Caki2 (cell line): ENCODE data around the gene ADM5. TPM values are rescaled to one million over a fixed set of nuclear protein-coding genes. Genes with fewer than 3 reads are reported as not detected.
"Not testable (repeated sequence)": the region's sequence is repeated elsewhere in the genome, so short reads cannot be mapped to it uniquely, and the experiment has no call there.

ENCODE experiments used
- DNase-seq: peaks from one replicate; pipeline ENCODE4 v3.0.0-alpha.2; 2015; ENCODE audit warnings: low read depth
- in situ Hi-C: cut with HindIII; loops from 2 replicates; pipeline ENCODE4 v1.10.0; 2016; ENCODE audit warnings: low sequenced_read_pairs, low pct_unique_long_range_greater_than_20kb, mixed read lengths
- total RNA-seq: library from RNA; depleted of rRNA; stranded (reverse); fragments of >200 nt; shearing (Covaris generic); gene quantifications from 2 replicates; pipeline ENCODE4 v1.2.3, GENCODE V29; 2014; ENCODE audit warnings: low replicate concordance

The ADM5 gene
- total RNA-seq, 1 experiment from 2014 or later, result 1.1 TPM

DNA sequence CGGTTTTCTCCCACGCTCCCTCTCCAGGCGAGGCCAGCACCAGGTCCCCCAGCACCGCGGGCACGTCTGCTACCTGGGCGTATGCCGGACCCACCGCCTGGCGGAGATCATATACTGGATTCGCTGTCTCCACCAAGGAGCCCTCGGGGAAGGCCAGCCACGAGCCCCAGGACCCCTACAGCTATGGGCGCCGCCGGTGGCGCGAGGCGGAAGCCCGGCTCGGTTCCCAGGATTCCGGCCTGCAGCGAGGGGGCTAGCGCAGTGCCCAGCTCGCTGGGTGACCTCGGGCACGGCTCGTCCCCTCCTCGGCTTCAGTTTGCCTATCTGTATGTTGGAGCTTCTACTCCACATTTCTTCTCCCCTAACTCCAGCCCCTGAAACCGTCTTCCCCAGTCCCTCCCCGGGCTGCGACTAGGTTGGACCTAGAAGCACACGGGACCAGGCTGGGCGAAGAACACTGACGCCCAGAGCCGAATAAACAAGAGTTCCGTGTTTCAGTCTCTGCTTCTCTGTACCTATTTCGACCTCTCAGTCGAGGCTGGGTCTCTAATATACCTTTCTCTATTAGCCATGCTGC, 773 bp downstream of the ADM5 start:
- DNase-seq, result no peak
- in situ Hi-C loops, result no loop called here

- no peak for DNase-seq
- in situ Hi-C loops, result no loop called here
These were observed 1.4 kb downstream of the ADM5 start, which contains the start of gene CPT1C for GRCh38 chr19:49690656-49691242. TSS of gene CPT1C (plus strand) at chr19:49691116. CDS start at chr19:49692253, 1,137 bp downstream.

DNA sequence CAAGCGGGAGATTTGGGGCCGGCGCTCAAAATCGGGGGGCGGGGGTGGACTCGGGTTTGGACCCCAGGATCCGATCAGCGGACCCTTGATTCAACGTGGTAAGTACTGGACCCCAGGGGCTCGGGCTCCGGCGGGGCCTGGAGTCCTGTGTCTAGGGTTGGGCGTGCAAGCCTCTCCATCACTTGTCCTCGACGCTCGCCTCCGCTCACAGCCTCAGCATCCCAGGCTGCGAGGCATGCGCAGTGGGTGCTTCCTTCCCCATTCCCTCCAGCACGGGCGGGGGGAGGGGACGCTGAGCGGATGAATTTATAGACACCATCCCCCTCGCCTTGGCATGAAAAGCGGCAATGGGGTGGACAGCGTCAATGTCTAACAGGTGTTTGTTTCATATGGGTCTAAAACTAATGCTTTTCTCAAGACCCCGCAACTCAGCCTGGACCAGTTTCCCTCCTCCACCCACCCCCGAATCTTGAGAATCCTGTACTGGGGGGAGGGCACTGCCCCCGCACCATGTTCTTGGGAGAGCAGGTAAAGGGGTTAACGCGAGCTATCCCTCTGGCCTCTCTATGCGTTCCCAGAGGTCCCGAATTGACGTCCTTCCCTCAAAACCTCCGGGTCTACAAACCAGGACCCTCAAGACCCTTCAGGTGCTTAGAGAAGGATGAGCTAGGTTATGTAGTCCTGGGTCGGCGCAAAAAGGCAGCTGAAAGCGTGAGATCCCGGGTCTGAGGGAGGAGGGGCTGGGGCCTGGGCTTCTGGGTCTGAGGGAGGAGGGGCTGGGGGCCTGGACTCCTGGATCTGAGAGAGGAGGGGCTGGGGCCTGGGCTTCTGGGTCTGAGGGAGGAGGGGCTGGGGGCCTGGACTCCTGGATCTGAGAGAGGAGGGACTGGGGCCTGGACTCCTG, 2.1 kb downstream of the ADM5 start:
- in situ Hi-C loops, result no loop called here
- DNase-seq, result no peak

DNA sequence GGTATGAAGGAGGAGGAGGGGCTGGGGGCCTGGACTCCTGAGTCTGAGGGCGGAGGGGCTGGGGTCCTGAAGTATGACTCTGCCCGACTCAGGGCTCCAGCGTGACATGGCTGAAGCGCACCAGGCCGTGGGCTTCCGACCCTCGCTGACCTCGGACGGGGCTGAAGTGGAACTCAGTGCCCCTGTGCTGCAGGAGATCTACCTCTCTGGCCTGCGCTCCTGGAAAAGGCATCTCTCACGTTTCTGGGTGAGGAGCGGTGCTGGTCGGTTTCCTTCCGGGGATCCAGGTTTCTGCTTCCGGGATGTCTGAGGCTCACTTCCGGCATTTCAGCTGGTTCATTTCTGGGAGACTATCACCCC, 2.7 kb downstream of the ADM5 start:
- DNase-seq, result no peak
- in situ Hi-C loops, result no loop called here

DNA sequence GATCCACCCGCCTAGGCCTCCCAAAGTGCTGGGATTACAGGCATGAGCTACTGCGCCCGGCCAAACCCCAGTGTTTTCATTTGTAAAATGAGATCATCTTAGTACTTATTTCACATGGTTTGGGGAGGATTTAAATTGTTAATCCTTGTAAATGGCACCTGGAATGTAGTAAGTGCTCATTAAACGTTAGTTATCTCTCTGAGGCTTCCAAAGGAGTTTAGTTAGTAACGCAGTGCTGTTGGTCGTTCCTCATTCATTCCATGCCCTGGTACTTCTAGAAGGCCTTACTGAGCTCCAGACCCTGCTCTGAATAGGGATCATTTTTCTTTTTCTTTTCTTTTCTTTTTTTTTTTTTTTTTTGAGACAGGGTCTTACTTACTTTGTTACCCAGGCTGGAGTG, 6.7 kb downstream of the ADM5 start:
- in situ Hi-C loops, result no loop called here
- no peak for DNase-seq

GRCh38 chr19:49696865-49697264, 7.5 kb downstream of the ADM5 start:
- in situ Hi-C loops, result no loop called here

GRCh38 chr19:49699364-49699763, 10.0 kb downstream of the ADM5 start:
- DNase-seq, result no peak
- in situ Hi-C loops, result no loop called here

More at GRCh38 chr19:49696865-49697264, 7.5 kb downstream of the ADM5 start:
- no peak for DNase-seq

- DNase-seq, result no peak
- in situ Hi-C loops, result no loop called here
These were observed 11.2 kb downstream of the ADM5 start for GRCh38 chr19:49700563-49700962.

- DNase-seq, result no peak
- in situ Hi-C loops, result no loop called here
These were observed 11.9 kb downstream of the ADM5 start for GRCh38 chr19:49701271-49701786.

DNA sequence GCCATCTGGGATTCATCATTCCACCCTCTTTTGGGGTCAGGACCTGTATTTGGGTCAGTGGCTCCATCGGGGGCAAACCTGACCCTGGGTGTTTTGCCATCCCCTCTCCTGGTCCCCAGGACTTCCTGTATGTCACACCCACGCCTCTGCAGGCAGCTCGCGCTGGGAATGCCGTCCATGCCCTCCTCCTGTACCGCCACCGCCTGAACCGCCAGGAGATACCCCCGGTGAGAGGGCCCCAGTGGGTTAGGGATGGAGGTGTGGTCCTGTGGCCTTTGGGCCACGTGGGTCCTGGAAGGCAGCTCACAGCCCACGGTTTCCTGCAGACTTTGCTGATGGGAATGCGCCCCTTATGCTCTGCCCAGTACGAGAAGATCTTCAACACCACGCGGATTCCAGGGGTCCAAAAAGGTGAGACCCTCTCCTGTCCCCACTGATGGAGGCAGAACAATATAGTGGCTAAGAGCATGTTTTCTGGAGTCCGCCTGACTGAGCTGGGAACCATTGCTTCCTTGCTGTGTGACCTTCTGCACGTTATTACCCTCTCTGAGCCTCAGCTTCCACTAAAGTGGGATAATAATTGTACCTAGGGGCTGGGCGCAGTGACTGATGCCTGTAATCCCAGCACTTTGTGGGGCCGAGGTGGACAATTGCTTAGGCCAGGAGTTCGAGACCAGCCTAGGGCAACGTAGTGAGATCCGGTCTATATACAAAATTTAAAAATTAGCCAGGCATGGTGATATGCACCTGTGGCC, 15.7 kb downstream of the ADM5 start:
- no peak for DNase-seq
- in situ Hi-C loops, result no loop called here

- DNase-seq, result no peak
- in situ Hi-C loops, result no loop called here
These were observed 16.5 kb downstream of the ADM5 start for GRCh38 chr19:49705919-49706318.

- in situ Hi-C loops, result no loop called here
- DNase-seq, result peak; percentile 70
These were observed 21.1 kb downstream of the ADM5 start for GRCh38 chr19:49710372-49710951.

DNA sequence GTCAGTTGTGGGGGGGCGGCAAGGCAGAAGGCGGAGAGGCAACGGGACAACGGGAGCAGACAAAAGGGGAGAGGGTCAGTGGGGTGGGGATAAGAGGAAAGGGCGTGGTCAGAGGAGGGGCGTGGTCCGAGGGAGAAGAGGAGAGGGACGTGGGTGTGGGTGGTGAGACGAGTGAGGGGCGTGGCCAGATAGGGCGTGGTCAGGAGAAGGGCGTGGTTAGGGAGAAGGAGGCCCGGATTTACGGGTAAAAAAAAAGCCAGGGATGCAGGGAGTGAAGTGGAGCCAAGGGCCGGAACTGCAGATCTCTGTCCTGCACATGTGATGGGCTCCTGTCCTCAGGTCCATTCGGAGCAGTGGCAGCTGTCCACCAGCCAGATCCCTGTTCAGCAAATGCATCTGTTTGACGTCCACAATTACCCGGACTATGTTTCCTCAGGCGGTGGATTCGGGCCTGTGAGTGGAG, 23.0 kb downstream of the ADM5 start:
- peak; percentile 97 for DNase-seq
- in situ Hi-C loops, result no loop called here

DNA sequence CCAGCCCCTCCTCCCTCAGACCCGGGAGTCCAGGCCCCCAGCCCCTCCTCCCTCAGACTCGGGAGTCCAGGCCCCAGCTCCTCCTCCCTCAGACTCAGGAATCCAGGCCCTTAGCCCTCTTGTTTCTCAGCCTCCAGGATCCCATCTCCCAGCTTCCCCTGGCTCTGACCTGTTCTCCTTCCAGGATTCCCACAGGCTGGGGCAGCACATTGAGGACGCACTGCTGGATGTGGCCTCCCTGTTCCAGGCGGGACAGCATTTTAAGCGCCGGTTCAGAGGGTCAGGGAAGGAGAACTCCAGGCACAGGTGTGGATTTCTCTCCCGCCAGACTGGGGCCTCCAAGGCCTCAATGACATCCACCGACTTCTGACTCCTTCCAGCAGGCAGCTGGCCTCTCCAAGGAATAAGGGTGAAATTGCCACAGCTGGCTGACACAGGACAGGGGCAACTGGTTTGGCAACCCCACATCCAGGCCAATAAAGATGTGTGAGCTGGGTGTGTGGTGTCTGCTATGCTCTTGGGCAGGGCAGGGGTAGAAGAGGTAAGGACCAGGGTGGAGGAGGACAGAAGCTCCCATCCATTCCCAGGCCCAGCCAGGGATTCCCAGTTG, 23.9 kb downstream of the ADM5 start:
- no peak for DNase-seq
- in situ Hi-C loops, result no loop called here

- in situ Hi-C loops, result no loop called here
- DNase-seq, result no peak
These were observed 26.8 kb downstream of the ADM5 start for GRCh38 chr19:49716154-49716553.

GRCh38 chr19:49718511-49718910, 29.1 kb downstream of the ADM5 start:
- in situ Hi-C loops, result no loop called here
- DNase-seq, result peak; percentile 37

DNA sequence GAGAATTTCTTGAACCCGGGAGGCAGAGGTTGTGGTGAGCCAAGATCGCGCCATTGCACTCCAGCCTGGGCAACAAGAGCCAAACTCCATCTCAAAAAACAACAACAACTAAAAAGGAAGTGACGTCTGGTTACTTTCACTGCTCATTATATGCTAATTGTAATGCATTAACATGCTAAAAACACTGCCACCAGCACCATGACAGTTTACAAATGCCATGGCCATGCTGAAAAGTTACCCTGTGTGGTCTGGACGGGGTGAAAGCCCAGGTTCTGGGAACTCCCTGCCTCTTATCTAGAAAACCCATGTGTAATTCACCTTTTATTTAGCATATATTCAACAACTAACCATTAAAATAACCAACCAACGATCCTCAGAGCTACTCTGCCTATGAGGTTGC, 29.6 kb downstream of the ADM5 start:
- in situ Hi-C loops, result no loop called here
- DNase-seq, result no peak

GRCh38 chr19:49719420-49719819, 30.0 kb downstream of the ADM5 start:
- DNase-seq, in situ Hi-C loops: not testable (repeated sequence)
